Measurements from ENCODE around the gene ERMP1. TPM values are rescaled to one million over a fixed set of nuclear protein-coding genes. Genes with fewer than 3 reads are reported as not detected.

ERMP1 gene
- total and polyA plus RNA-seq, 2 of the 8 experiments (the other 6 are each of a cell fraction or from before 2014, with no cell fraction given) = 12.8 to 16.7 TPM

- Histone ChIP-seq H3K18ac (ENCODE audit: extremely low read depth, low read length) (no peak overlapping the region), H3K36me3 (ENCODE audit: control insufficient read depth in 2 of 4, insufficient read depth in 4 of 4, low read length in 3 of 4) (peaks cover 0 to 3% (median 0%) of the 10 kb centered on the region in 4 experiments; a peak in 2 of 8 replicates), H3K4me1 (replicated peaks in 1 of 4; ENCODE audit: control insufficient read depth in 3 of 4, insufficient read depth in 4 of 4, low read length in 3 of 4) (no peaks in the 10 kb centered on the region), H4K91ac (replicated peaks; ENCODE audit: insufficient read length, low read length) (no peak overlapping the region), H3K79me2 (ENCODE audit: control insufficient read depth in 1 of 2, insufficient read depth in 2 of 2, low read length in 2 of 2) (no peaks in the 10 kb centered on the region), H3K56ac (replicated peaks; ENCODE audit: insufficient read length, low read depth, low read length) (no peak overlapping the region), H3K9ac (replicated peaks in 1 of 4; ENCODE audit: extremely low read depth in 1 of 4, low read depth in 3 of 4, low read length in 3 of 4) (no peak overlapping the region), H2BK120ac (replicated peaks; ENCODE audit: low read depth, low read length) (no peak overlapping the region), H3K4ac (replicated peaks; ENCODE audit: insufficient read length, low read depth, low read length) (no peak overlapping the region), H2BK15ac (ENCODE audit: low read length) (no peak overlapping the region), H3K27me3 (replicated peaks in 1 of 4; ENCODE audit: control insufficient read depth in 3 of 4, extremely low read depth in 1 of 4, insufficient read depth in 3 of 4, low read length in 3 of 4) (no peaks in the 10 kb centered on the region), H2BK12ac (ENCODE audit: low read depth, low read length) (no peak overlapping the region), H3K4me2 (ENCODE audit: insufficient read depth in 1 of 2, low read depth in 2 of 2, low read length in 2 of 2) (no peak overlapping the region), H3K4me3 (ENCODE audit: extremely low read depth in 1 of 4, insufficient read depth in 2 of 4, low read depth in 3 of 4, low read length in 4 of 4) (no peak overlapping the region), H3K23ac (ENCODE audit: insufficient read length) (no peak overlapping the region), H4K20me1 (replicated peaks in 1 of 2; ENCODE audit: control insufficient read depth in 1 of 2, insufficient read depth in 2 of 2, low read length in 2 of 2) (no peaks in the 10 kb centered on the region), H3K14ac (ENCODE audit: insufficient read length) (no peak overlapping the region), H4K5ac (ENCODE audit: insufficient read length, low read depth, low read length) (no peak overlapping the region), H3K9me3 (ENCODE audit: insufficient read depth in 2 of 2, low read depth in 1 of 2, low read length in 1 of 2) (no peaks in the 10 kb centered on the region), H2AK5ac (ENCODE audit: low read depth, low read length) (no peak overlapping the region), H3K79me1 (ENCODE audit: low read depth, low read length) (no peaks in the 10 kb centered on the region), H2BK5ac (ENCODE audit: low read depth, low read length) (no peak overlapping the region), H3K27ac (ENCODE audit: low read depth, low read length) (no peak overlapping the region), H2AFZ (ENCODE audit: low read length) (no peak overlapping the region), H3K23me2 (ENCODE audit: low read depth, low read length) (no peaks in the 10 kb centered on the region), H4K8ac (ENCODE audit: extremely low read depth, insufficient read depth, low read length) (no peak overlapping the region), H2BK20ac (ENCODE audit: low read length) (no peak overlapping the region)
- ChIA-PET CTCF (ENCODE audit: partially characterized antibody) (interaction anchor here (0.6 to 1.7 kb wide), 11 partner anchors 13 to 1875 kb away, joined by 3 to 7 read pairs (median 4); no protein-coding TSS in a partner anchor), POLR2A (ENCODE audit: partially characterized antibody) (no interaction called here)
- TF ChIP-seq USF2 (IDR thresholded peaks at IDR 0.05; ENCODE audit: low read length) (no peak), TAF1 (IDR thresholded peaks at IDR 0.05; ENCODE audit: low read depth, low read length) (no peak), KDM4A (IDR thresholded peaks at IDR 0.05; ENCODE audit: low read depth, low read length, severe bottlenecking) (no peak), KDM5A (IDR thresholded peaks at IDR 0.05; ENCODE audit: low read length) (no peak), TAF7 (optimal IDR thresholded peaks at IDR 0.05; ENCODE audit: borderline replicate concordance, low read depth, low read length) (no peak)
- DNase-seq (ENCODE audit: low read depth in 1 of 2, low spot score in 2 of 2) (no peak), FAIRE-seq (no peak)
- 89% methylated on average over 2 of the region's 2 CpGs; no CpG with 5 or more reads in 1 of the 2 experiments for WGBS, 2 experiments (ENCODE audit: extremely low coverage in 1 of 2, insufficient coverage in 1 of 2, insufficient read length in 1 of 2, insufficient replicate concordance in 2 of 2, low coverage in 1 of 2, low lambda C conversion rate in 2 of 2, missing lambda C conversion rate in 1 of 2)
Observed at GRCh38 chr9:5798581-5798980, 34.3 kb downstream of the ERMP1 start.

Data from H1 (cell line).